ENCODE results near the gene MAP7D1.
A peak's percentile ranks its signal among the peaks of the same experiment; 100 is the strongest.

- TF ChIP-seq, protein P1, sequence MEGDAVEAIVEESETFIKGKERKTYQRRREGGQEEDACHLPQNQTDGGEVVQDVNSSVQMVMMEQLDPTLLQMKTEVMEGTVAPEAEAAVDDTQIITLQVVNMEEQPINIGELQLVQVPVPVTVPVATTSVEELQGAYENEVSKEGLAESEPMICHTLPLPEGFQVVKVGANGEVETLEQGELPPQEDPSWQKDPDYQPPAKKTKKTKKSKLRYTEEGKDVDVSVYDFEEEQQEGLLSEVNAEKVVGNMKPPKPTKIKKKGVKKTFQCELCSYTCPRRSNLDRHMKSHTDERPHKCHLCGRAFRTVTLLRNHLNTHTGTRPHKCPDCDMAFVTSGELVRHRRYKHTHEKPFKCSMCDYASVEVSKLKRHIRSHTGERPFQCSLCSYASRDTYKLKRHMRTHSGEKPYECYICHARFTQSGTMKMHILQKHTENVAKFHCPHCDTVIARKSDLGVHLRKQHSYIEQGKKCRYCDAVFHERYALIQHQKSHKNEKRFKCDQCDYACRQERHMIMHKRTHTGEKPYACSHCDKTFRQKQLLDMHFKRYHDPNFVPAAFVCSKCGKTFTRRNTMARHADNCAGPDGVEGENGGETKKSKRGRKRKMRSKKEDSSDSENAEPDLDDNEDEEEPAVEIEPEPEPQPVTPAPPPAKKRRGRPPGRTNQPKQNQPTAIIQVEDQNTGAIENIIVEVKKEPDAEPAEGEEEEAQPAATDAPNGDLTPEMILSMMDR (IDR thresholded peaks at IDR 0.05), result no peak
- peak; percentile 91 to 99 (median 98) for TF ChIP-seq POLR2AphosphoS5 (IDR thresholded peaks at IDR 0.05)
- TF ChIP-seq POLR2A (IDR thresholded peaks at IDR 0.05), result peak; percentile 97
These were observed 68.1 kb downstream of the MAP7D1 start, which contains the start of gene THRAP3 for GRCh38 chr1:36223996-36224536.
